Esophagus squamous epithelium (tissue), 5 donors: ENCODE results near the gene ZNF652. TPM values are rescaled to one million over a fixed set of nuclear protein-coding genes. Genes with fewer than 3 reads are reported as not detected.
"Not testable (repeated sequence)": the region's sequence is repeated elsewhere in the genome, so short reads cannot be mapped to it uniquely, and the experiment has no call there.

Source experiments
- DNase-seq: peaks from one replicate; lab custom pipeline; 2025; lab: John Stamatoyannopoulos, UW
- H3K27ac ChIP-seq, 4 donors: fragments of 200-600 bp; sonication (generic); one replicate each; pipeline ENCODE4 v1.5.1; 2016 to 2019; ENCODE audit warnings: mild to moderate bottlenecking in 1 of 4
- H3K27me3 ChIP-seq, 4 donors: fragments of 200-600 bp; sonication (generic); 1 replicate in 3 of 4; 2 replicates in 1 of 4; pipeline versions ENCODE4 v1.5.1 to v1.6.0; 2017 to 2021; ENCODE audit warnings: antibody characterized with exemption in 1 of 4
- H3K36me3 ChIP-seq, 3 donors: fragments of 200-600 bp; sonication (generic); one replicate each; pipeline ENCODE4 v1.5.1; 2016 to 2019
- H3K4me1 ChIP-seq, 3 donors: fragments of 200-600 bp; sonication (generic); one replicate each; pipeline ENCODE4 v1.5.1; 2017 to 2019
- H3K4me3 ChIP-seq, 4 donors: fragments of 200-600 bp; sonication (generic); 1 replicate in 3 of 4; 2 replicates in 1 of 4; pipeline ENCODE4 v1.5.1; 2016 to 2019; ENCODE audit warnings: mild to moderate bottlenecking in 2 of 4, moderate library complexity in 1 of 4
- H3K9me3 ChIP-seq, 3 donors: fragments of 200-600 bp; sonication (generic); one replicate each; pipeline ENCODE4 v1.5.1; 2016 to 2019
- CTCF ChIP-seq, 6 experiments: fragments of 450-650 bp in 4 of 6; fragments of 200-600 bp in 2 of 6; sonication (generic) in 2 of 6; IDR thresholded peaks; one replicate each; pipeline ENCODE4 v1.5.1; 2016 to 2019; ENCODE audit warnings: antibody characterized with exemption in 6 of 6, mild to moderate bottlenecking in 4 of 6, moderate library complexity in 4 of 6
- POLR2A ChIP-seq, 4 donors: fragments of 450-650 bp; IDR thresholded peaks; one replicate each; pipeline ENCODE4 v1.6.1; 2017; ENCODE audit warnings: antibody characterized with exemption in 4 of 4, mild to moderate bottlenecking in 4 of 4, moderate library complexity in 3 of 4
- WGBS, 2 donors: methylation state at CpG; one replicate each; pipeline ENCODE4 v1.1.5; 2018; 5-methylcytosine and 5-hydroxymethylcytosine counted together
- intact Hi-C: fragments of 100-400 bp; cut with DNase I; formaldehyde crosslinking; loops from one replicate; pipeline ENCODE4 v1.15.0; 2022
- total RNA-seq, 4 donors: library from RNA; depleted of rRNA; stranded (reverse); fragments of >200 nt; gene quantifications; one replicate each; pipeline ENCODE4 v1.1.0, GENCODE V29; 2016
- donor health status: DM: yes; HTN: yes; CAD: no.

ZNF652 gene
- total RNA-seq, 4 donors from 2014 or later: 14.0 to 32.6 (median 20.9) TPM

GRCh38 chr17:49288388-49288787 lies 73.7 kb downstream of the ZNF652 start:
- intact Hi-C loops: no loop called here
- Histone ChIP-seq H3K4me3 (no peak overlapping the region), H3K36me3 (peaks cover 0 to 24% (median 0%) of the 10 kb centered on the region in 3 donors), H3K9me3 (no peaks in the 10 kb centered on the region), H3K27me3 (no peaks in the 10 kb centered on the region), H3K4me1 (no peaks in the 10 kb centered on the region), H3K27ac (no peak overlapping the region)
- WGBS, 2 donors: 91 to 94% methylated on average over 1 of the region's 1 CpG
- no peak for TF ChIP-seq POLR2A (IDR thresholded peaks at IDR 0.05)
- TF ChIP-seq CTCF (IDR thresholded peaks at IDR 0.05): no peak
- no peak for DNase-seq

GRCh38 chr17:49287481-49287880 lies 74.6 kb downstream of the ZNF652 start:
- Histone ChIP-seq H3K27me3 (no peaks in the 10 kb centered on the region), H3K4me3 (no peak overlapping the region), H3K27ac (no peak overlapping the region), H3K36me3 (peaks cover 0 to 19% (median 0%) of the 10 kb centered on the region in 3 donors), H3K9me3 (no peaks in the 10 kb centered on the region), H3K4me1 (no peaks in the 10 kb centered on the region)
- intact Hi-C loops: no loop called here
- no peak for DNase-seq
- WGBS, 2 donors: 85 to 92% methylated on average over 7 of the region's 11 CpGs
- TF ChIP-seq POLR2A (IDR thresholded peaks at IDR 0.05): no peak
- TF ChIP-seq CTCF (IDR thresholded peaks at IDR 0.05): no peak

- H3K36me3 ChIP-seq: peaks cover 0 to 11% (median 0%) of the 10 kb centered on the region in 3 donors
- 87 to 89% methylated on average over 19 to 24 of the region's 24 CpGs for WGBS, 2 donors
- H3K27ac ChIP-seq, H3K4me1 ChIP-seq, intact Hi-C loops, DNase-seq, H3K4me3 ChIP-seq, H3K27me3 ChIP-seq, H3K9me3 ChIP-seq: not testable (repeated sequence)
These were observed 75.6 kb downstream of the ZNF652 start for GRCh38 chr17:49286261-49286973.

- Histone ChIP-seq H3K9me3 (no peaks in the 10 kb centered on the region), H3K27ac (no peak overlapping the region), H3K4me1 (no peaks in the 10 kb centered on the region), H3K36me3 (peaks cover 0 to 7% (median 0%) of the 10 kb centered on the region in 3 donors), H3K27me3 (no peaks in the 10 kb centered on the region), H3K4me3 (no peak overlapping the region)
- intact Hi-C loops: no loop called here
- WGBS, 2 donors: 71 to 83% methylated on average over 4 to 5 of the region's 6 CpGs
- no peak for TF ChIP-seq CTCF (IDR thresholded peaks at IDR 0.05)
- TF ChIP-seq POLR2A (IDR thresholded peaks at IDR 0.05): no peak
- DNase-seq: no peak
These were observed 76.3 kb downstream of the ZNF652 start for GRCh38 chr17:49285716-49286115.

- DNase-seq: no peak
- Histone ChIP-seq H3K27me3 (no peaks in the 10 kb centered on the region), H3K36me3 (no peaks in the 10 kb centered on the region), H3K9me3 (no peaks in the 10 kb centered on the region), H3K4me1 (no peaks in the 10 kb centered on the region), H3K27ac (no peak overlapping the region), H3K4me3 (no peak overlapping the region)
- WGBS, 2 donors: 90 to 92% methylated on average over 4 of the region's 4 CpGs
- intact Hi-C loops: no loop called here
- TF ChIP-seq POLR2A (IDR thresholded peaks at IDR 0.05) (no peak), CTCF (IDR thresholded peaks at IDR 0.05) (no peak)
These were observed 81.1 kb downstream of the ZNF652 start for GRCh38 chr17:49280918-49281317.
